GM18499 (cell line): Measurements from ENCODE around the gene UBE2G1.
"Not testable (repeated sequence)": the region's sequence is repeated elsewhere in the genome, so short reads cannot be mapped to it uniquely, and the experiment has no call there.

Source experiments
- ATAC-seq: cut with Tn5 transposase; IDR thresholded peaks from one replicate; pipeline ENCODE4 v1.9.1; 2021; ENCODE audit warnings: moderate number of reproducible peaks; ENCODE audit not compliant: insufficient read depth, unreplicated experiment

The UBE2G1 gene

GRCh38 chr17:4366327-4367063 lies at the start of gene UBE2G1:
UBE2G1 (minus strand) TSS chr17:4366675; CDS start chr17:4366316, 359 bp downstream.
- ATAC-seq, result peak; percentile 39

- ATAC-seq, result no peak
Measured at GRCh38 chr17:4412933-4413831, 46.7 kb upstream of the UBE2G1 start.

- ATAC-seq, result no peak
Measured at GRCh38 chr17:4411201-4411600, 44.7 kb upstream of the UBE2G1 start.

GRCh38 chr17:4409659-4410058 lies 43.2 kb upstream of the UBE2G1 start:
- ATAC-seq, result no peak

- ATAC-seq, result no peak
Measured at GRCh38 chr17:4407851-4408250, 41.4 kb upstream of the UBE2G1 start.

- no peak for ATAC-seq
Measured at GRCh38 chr17:4407216-4407615, 40.7 kb upstream of the UBE2G1 start.

- no peak for ATAC-seq
Measured at GRCh38 chr17:4406386-4406785, 39.9 kb upstream of the UBE2G1 start.

GRCh38 chr17:4405699-4406098 lies 39.2 kb upstream of the UBE2G1 start:
- ATAC-seq, result no peak

- ATAC-seq, result no peak
Measured at GRCh38 chr17:4405038-4405669, 38.7 kb upstream of the UBE2G1 start.

GRCh38 chr17:4397840-4398239 lies 31.4 kb upstream of the UBE2G1 start:
- ATAC-seq, result no peak

- no peak for ATAC-seq
Measured at GRCh38 chr17:4395111-4395478, 28.6 kb upstream of the UBE2G1 start.

- no peak for ATAC-seq
Measured at GRCh38 chr17:4394208-4395110, 28.0 kb upstream of the UBE2G1 start.

GRCh38 chr17:4393806-4394205 lies 27.3 kb upstream of the UBE2G1 start:
- ATAC-seq, result no peak

- ATAC-seq, result no peak
Measured at GRCh38 chr17:4389079-4389478, 22.6 kb upstream of the UBE2G1 start.

GRCh38 chr17:4387137-4387536 lies 20.7 kb upstream of the UBE2G1 start:
- ATAC-seq, result no peak

GRCh38 chr17:4386406-4386805 lies 19.9 kb upstream of the UBE2G1 start:
- ATAC-seq, result no peak

GRCh38 chr17:4381690-4382671 lies 15.5 kb upstream of the UBE2G1 start:
- no peak for ATAC-seq

GRCh38 chr17:4378626-4379025 lies 12.2 kb upstream of the UBE2G1 start:
- no peak for ATAC-seq

- ATAC-seq, result not testable (repeated sequence)
Measured at GRCh38 chr17:4377247-4377646, 10.8 kb upstream of the UBE2G1 start.
